Activated CD8-positive, alpha-beta T cell treated with anti-CD3 and anti-CD28 coated beads, Interleukin-2, amount 10 ng/mL, durations not matched to agents 7 days and 5 days (primary cell): ENCODE results near the gene PCDHGB4. TPM values are rescaled to one million over a fixed set of nuclear protein-coding genes. Genes with fewer than 3 reads are reported as not detected.
"Not testable (repeated sequence)": the region's sequence is repeated elsewhere in the genome, so short reads cannot be mapped to it uniquely, and the experiment has no call there.

Experiments used
- ATAC-seq: fragments of 150-1000 bp; cut with Tn5 transposase; one replicate; pipeline ENCODE4 v1.10.0; 2021; ENCODE audit warnings: moderate library complexity
- CTCF ChIA-PET: fragments of 350-600 bp; sonication (Branson Sonifier 250); formaldehyde crosslinking; loops from one replicate; lab custom pipeline; 2021; ENCODE audit warnings: antibody characterized with exemption; lab: Charles Lee
- POLR2A ChIA-PET: fragments of 350-600 bp; sonication (Branson Sonifier 250); formaldehyde crosslinking; loops from one replicate; lab custom pipeline; 2021; ENCODE audit warnings: antibody characterized with exemption; lab: Charles Lee
- DNase-seq: peaks from one replicate; pipeline ENCODE4 v3.0.0-alpha.2; 2020
- H3K27ac Mint-ChIP-seq: one replicate; pipeline ENCODE4 v1.8.0; 2021; ENCODE audit warnings: mild to moderate bottlenecking, mixed read lengths
- H3K27me3 Mint-ChIP-seq: one replicate; pipeline ENCODE4 v1.8.0; 2021; ENCODE audit warnings: low read depth, mixed read lengths
- H3K36me3 Mint-ChIP-seq: one replicate; pipeline ENCODE4 v1.8.0; 2021; ENCODE audit warnings: low read depth, mixed read lengths
- H3K4me1 Mint-ChIP-seq: one replicate; pipeline ENCODE4 v1.8.0; 2021; ENCODE audit warnings: low read depth, mixed read lengths
- H3K4me3 Mint-ChIP-seq: one replicate; pipeline ENCODE4 v1.8.0; 2021; ENCODE audit warnings: mild to moderate bottlenecking, mixed read lengths
- H3K9me3 Mint-ChIP-seq: one replicate; pipeline ENCODE4 v1.8.0; 2022; ENCODE audit warnings: mixed read lengths; ENCODE audit not compliant: insufficient read depth
- total RNA-seq, 2 experiments: library from RNA; stranded (reverse); gene quantifications; one replicate each; pipeline ENCODE4 v1.2.3, GENCODE V29; 2021

PCDHGB4 gene
- total RNA-seq, 2 experiments from 2014 or later: not detected

- DNase-seq: no peak
- no peak for ATAC-seq
- Mint-ChIP-seq H3K4me3 (no peak within 1 kb of the TSS), H3K4me1 (no peaks in the 10 kb centered on the region), H3K27ac (no peak within 1 kb of the TSS), H3K9me3 (peaks cover 39% of the 10 kb centered on the region), H3K27me3 (peaks cover 35% of the 10 kb centered on the region), H3K36me3 (peaks cover 9% of the 10 kb centered on the region)
- ChIA-PET CTCF (interaction anchor here (1.0 to 2.2 kb wide), 5 partner anchors 21 to 120 kb away, joined by 3 to 8 read pairs (median 6); partner anchors contain the start of genes PCDHGA10, PCDHGA11, PCDHGA12 and TAF7), POLR2A (no interaction called here)
These were observed 5.1 kb downstream of the PCDHGB4 start, which contains the start of gene PCDHGA8 for GRCh38 chr5:141392429-141393198. Gene PCDHGA8, plus strand, starts transcription at chr5:141392633. Its CDS starts 181 bp downstream, at chr5:141392814.

DNA sequence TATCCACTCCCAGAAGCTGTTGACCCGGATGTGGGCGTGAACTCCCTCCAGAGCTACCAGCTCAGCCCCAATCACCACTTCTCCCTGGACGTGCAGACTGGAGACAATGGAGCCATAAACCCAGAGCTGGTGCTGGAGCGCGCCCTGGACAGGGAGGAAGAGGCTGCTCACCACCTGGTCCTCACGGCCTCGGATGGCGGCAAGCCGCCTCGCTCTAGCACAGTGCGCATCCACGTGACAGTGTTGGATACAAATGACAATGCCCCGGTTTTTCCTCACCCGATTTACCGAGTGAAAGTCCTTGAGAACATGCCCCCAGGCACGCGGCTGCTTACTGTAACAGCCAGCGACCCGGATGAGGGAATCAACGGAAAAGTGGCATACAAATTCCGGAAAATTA lies 5.8 kb downstream of the PCDHGB4 start:
- Mint-ChIP-seq H3K4me1 (no peaks in the 10 kb centered on the region), H3K9me3 (peaks cover 39% of the 10 kb centered on the region), H3K27ac (no peak overlapping the region), H3K36me3 (peaks cover 9% of the 10 kb centered on the region), H3K27me3 (peaks cover 34% of the 10 kb centered on the region), H3K4me3 (no peak overlapping the region)
- ChIA-PET POLR2A (no interaction called here), CTCF (interaction anchor here (1.0 to 2.2 kb wide), 4 partner anchors 20 to 120 kb away, joined by 3 to 8 read pairs (median 6); partner anchors contain the start of genes PCDHGA10, PCDHGA11 and PCDHGA12)
- DNase-seq (no peak), ATAC-seq (no peak)

DNA sequence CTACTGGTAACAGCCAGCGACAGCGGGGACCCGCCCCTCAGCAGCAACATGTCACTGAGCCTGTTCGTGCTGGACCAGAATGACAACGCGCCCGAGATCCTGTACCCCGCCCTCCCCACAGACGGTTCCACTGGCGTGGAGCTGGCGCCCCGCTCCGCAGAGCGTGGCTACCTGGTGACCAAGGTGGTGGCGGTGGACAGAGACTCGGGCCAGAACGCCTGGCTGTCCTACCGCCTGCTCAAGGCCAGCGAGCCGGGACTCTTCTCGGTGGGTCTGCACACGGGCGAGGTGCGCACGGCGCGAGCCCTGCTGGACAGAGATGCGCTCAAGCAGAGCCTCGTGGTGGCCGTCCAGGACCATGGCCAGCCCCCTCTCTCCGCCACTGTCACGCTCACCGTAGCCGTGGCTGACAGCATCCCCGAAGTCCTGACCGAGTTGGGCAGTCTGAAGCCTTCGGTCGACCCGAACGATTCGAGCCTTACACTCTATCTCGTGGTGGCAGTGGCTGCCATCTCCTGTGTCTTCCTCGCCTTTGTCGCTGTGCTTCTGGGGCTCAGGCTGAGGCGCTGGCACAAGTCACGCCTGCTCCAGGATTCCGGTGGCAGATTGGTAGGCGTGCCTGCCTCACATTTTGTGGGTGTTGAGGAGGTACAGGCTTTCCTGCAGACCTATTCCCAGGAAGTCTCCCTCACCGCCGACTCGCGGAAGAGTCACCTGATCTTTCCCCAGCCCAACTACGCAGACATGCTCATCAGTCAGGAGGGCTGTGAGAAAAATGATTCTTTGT lies 7.1 kb downstream of the PCDHGB4 start:
- H3K36me3 Mint-ChIP-seq: peaks cover 15% of the 10 kb centered on the region
- CTCF ChIA-PET: interaction anchor here (1.0 to 3.7 kb wide), 4 partner anchors 19 to 172 kb away, joined by 3 to 17 read pairs (median 4); partner anchors contain the start of gene PCDHGA10
- H3K27ac Mint-ChIP-seq, DNase-seq, POLR2A ChIA-PET, ATAC-seq, H3K4me3 Mint-ChIP-seq, H3K4me1 Mint-ChIP-seq: not testable (repeated sequence)
- H3K9me3 Mint-ChIP-seq: peaks cover 38% of the 10 kb centered on the region
- peaks cover 35% of the 10 kb centered on the region for H3K27me3 Mint-ChIP-seq

DNA sequence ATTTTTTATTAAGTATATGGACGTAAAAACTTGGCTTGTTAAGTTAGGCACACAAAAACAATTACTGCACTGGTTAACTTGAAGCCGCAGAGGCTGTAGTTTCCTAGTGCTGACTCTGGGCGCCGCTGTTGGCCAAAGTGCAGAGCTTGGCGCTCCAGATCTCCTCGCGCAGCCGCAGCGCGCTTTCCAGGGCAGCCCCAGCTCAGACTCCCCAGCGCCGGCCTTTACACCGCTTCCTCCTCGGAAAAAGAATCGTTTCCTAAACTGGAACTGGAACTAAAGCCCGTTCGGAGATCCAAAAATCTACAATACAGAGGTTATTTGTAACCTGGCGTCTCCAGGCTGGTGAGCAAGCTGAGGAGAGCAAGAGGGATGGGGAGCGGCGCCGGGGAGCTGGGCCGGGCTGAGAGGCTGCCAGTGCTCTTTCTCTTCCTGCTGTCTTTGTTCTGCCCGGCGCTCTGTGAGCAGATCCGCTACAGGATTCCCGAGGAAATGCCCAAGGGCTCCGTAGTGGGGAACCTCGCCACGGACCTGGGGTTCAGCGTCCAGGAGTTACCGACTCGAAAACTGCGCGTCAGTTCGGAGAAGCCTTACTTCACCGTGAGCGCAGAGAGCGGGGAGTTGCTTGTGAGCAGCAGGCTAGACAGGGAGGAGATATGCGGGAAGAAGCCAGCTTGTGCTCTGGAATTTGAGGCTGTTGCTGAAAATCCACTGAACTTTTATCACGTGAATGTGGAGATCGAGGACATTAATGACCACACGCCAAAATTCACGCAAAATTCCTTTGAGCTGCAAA lies 10.5 kb downstream of the PCDHGB4 start, which contains the start of gene PCDHGB5:
Gene PCDHGB5, plus strand, starts transcription at position 192 of the 796 bp plus-strand sequence. Its CDS starts 181 bp downstream, at position 373.
- Mint-ChIP-seq H3K4me3 (peak within 1 kb of the TSS; percentile 36), H3K36me3 (peaks cover 13% of the 10 kb centered on the region), H3K9me3 (peaks cover 31% of the 10 kb centered on the region), H3K27me3 (peaks cover 39% of the 10 kb centered on the region)
- POLR2A ChIA-PET, H3K27ac Mint-ChIP-seq, H3K4me1 Mint-ChIP-seq: not testable (repeated sequence)
- ATAC-seq: peak; percentile 65
- peak; percentile 58 for DNase-seq
- CTCF ChIA-PET: interaction anchor here (0.9 to 3.7 kb wide), 12 partner anchors 9 to 166 kb away, joined by 3 to 17 read pairs (median 5); partner anchors contain the start of genes PCDHGA10, PCDHGA11, PCDHGA12 and PCDHGA5

DNA sequence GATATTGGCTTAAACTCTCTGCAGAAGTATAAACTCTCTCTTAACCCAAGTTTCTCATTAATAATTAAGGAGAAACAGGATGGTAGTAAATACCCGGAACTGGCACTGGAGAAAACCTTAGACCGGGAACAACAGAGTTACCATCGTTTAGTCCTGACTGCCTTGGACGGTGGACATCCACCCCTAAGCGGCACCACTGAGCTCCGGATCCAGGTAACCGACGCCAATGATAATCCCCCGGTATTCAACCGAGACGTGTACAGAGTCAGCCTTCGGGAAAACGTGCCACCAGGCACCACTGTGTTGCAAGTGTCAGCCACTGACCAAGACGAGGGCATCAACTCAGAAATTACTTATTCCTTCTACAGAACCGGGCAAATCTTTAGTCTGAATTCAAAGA lies 11.1 kb downstream of the PCDHGB4 start:
- Mint-ChIP-seq H3K9me3 (peaks cover 31% of the 10 kb centered on the region), H3K27ac (no peak overlapping the region), H3K36me3 (peaks cover 11% of the 10 kb centered on the region), H3K4me3 (peak overlapping the region; percentile 4), H3K27me3 (peaks cover 46% of the 10 kb centered on the region), H3K4me1 (peaks cover 3% of the 10 kb centered on the region)
- DNase-seq: no peak
- ATAC-seq: no peak
- ChIA-PET POLR2A (no interaction called here), CTCF (interaction anchor here (1.8 to 3.7 kb wide), 4 partner anchors 15 to 165 kb away, joined by 5 to 17 read pairs (median 6); partner anchors contain the start of gene PCDHGA10)

DNA sequence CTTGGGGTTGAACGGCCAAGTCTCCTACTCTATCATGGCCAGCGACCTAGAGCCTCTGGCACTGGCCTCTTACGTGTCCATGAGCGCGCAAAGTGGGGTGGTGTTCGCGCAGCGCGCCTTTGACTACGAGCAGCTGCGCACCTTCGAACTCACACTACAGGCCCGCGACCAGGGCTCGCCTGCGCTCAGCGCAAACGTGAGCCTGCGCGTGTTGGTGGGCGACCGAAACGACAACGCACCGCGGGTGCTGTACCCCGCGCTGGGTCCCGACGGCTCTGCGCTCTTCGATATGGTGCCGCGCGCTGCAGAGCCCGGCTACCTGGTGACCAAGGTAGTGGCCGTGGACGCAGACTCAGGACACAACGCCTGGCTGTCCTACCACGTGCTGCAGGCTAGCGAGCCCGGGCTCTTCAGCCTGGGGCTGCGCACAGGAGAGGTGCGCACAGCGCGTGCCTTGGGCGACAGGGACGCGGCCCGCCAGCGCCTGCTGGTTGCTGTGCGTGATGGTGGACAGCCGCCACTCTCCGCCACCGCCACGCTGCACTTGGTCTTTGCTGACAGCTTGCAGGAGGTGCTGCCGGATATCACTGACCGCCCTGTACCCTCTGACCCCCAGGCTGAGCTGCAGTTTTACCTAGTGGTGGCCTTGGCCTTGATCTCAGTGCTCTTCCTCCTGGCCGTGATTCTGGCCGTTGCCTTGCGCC lies 12.2 kb downstream of the PCDHGB4 start:
- POLR2A ChIA-PET: no interaction called here
- H3K4me1 Mint-ChIP-seq: peaks cover 3% of the 10 kb centered on the region
- H3K4me3 Mint-ChIP-seq: no peak overlapping the region
- peak overlapping the region; percentile 23 for H3K27ac Mint-ChIP-seq
- H3K36me3 Mint-ChIP-seq: peaks cover 12% of the 10 kb centered on the region
- CTCF ChIA-PET: interaction anchor here (0.9 to 1.1 kb wide), 2 partner anchors 13 to 79 kb away, joined by 3 read pairs; partner anchors contain the start of genes PCDHGA10 and TAF7
- DNase-seq (no peak), ATAC-seq (no peak)
- H3K27me3 Mint-ChIP-seq: peaks cover 49% of the 10 kb centered on the region
- H3K9me3 Mint-ChIP-seq: peaks cover 23% of the 10 kb centered on the region

- H3K9me3 Mint-ChIP-seq: peaks cover 18% of the 10 kb centered on the region
- no peak for ATAC-seq
- peak within 1 kb of the TSS; percentile 26 for H3K4me3 Mint-ChIP-seq
- H3K4me1 Mint-ChIP-seq: peaks cover 3% of the 10 kb centered on the region
- no peak within 1 kb of the TSS for H3K27ac Mint-ChIP-seq
- peaks cover 9% of the 10 kb centered on the region for H3K36me3 Mint-ChIP-seq
- ChIA-PET CTCF (interaction anchor here (1.1 to 1.8 kb wide), 2 partner anchors 9 to 155 kb away, joined by 3 read pairs; no protein-coding TSS in a partner anchor), POLR2A (no interaction called here)
- no peak for DNase-seq
- peaks cover 46% of the 10 kb centered on the region for H3K27me3 Mint-ChIP-seq
These were observed 15.2 kb downstream of the PCDHGB4 start, which contains the start of gene PCDHGA9 for GRCh38 chr5:141402553-141403243. Gene PCDHGA9, plus strand, starts transcription at chr5:141402778. Its CDS starts 175 bp downstream, at chr5:141402953.

GRCh38 chr5:141403387-141403786 lies 15.9 kb downstream of the PCDHGB4 start:
- Mint-ChIP-seq H3K4me3 (no peak overlapping the region), H3K36me3 (peaks cover 11% of the 10 kb centered on the region), H3K9me3 (peaks cover 23% of the 10 kb centered on the region), H3K27me3 (peaks cover 52% of the 10 kb centered on the region), H3K4me1 (peaks cover 5% of the 10 kb centered on the region), H3K27ac (no peak overlapping the region)
- no peak for ATAC-seq
- POLR2A ChIA-PET: no interaction called here
- CTCF ChIA-PET: interaction anchor here (1.1 to 1.8 kb wide), 2 partner anchors 9 to 154 kb away, joined by 3 read pairs; no protein-coding TSS in a partner anchor
- DNase-seq: no peak

DNA sequence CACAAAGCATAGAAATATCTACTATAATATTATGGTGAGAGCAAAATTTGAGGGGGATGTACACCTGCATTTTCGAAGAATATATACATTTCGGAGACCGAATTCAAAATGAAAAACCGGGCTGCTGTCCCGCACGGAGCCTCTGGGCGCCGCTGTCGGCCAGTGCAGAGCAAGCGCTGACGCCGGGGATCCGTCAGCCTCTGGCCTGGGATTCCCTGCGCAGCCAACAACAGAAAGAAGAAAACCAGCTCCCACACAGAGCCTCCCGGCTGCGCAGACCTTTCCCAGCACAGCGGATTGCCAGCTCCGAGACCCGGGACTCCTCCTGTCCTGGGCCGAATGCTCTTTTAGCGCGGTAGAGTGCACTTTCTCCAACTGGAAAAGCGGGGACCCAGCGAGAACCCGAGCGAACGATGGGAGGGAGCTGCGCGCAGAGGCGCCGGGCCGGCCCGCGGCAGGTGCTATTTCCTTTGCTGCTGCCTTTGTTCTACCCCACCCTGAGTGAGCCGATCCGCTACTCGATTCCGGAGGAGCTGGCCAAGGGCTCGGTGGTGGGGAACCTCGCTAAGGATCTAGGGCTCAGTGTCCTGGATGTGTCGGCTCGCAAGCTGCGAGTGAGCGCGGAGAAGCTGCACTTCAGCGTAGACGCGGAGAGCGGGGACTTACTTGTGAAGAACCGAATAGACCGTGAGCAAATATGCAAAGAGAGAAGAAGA lies 20.4 kb downstream of the PCDHGB4 start, which contains the start of gene PCDHGB6:
Gene PCDHGB6, plus strand, starts transcription at position 232 of the 716 bp plus-strand sequence. Its CDS starts 182 bp downstream, at position 414.
- H3K27me3 Mint-ChIP-seq: peaks cover 49% of the 10 kb centered on the region
- H3K27ac Mint-ChIP-seq, DNase-seq, POLR2A ChIA-PET, ATAC-seq, H3K4me1 Mint-ChIP-seq: not testable (repeated sequence)
- H3K36me3 Mint-ChIP-seq: peaks cover 13% of the 10 kb centered on the region
- H3K9me3 Mint-ChIP-seq: peaks cover 24% of the 10 kb centered on the region
- CTCF ChIA-PET: interaction anchor here (0.6 to 1.9 kb wide), 7 partner anchors 10 to 156 kb away, joined by 3 to 6 read pairs (median 4); partner anchors contain the start of genes PCDHGB7 and TAF7
- peak within 1 kb of the TSS; percentile 25 for H3K4me3 Mint-ChIP-seq
